HG03460 (cell line): ENCODE data around the gene HIPK3.
A peak's percentile ranks its signal among the peaks of the same experiment; 100 is the strongest.
"Not testable (repeated sequence)": the region's sequence is repeated elsewhere in the genome, so short reads cannot be mapped to it uniquely, and the experiment has no call there.

Source experiments
- ATAC-seq: cut with Tn5 transposase; IDR thresholded peaks from one replicate; pipeline ENCODE4 v1.9.1; 2021; ENCODE audit not compliant: unreplicated experiment

HIPK3 gene

GRCh38 chr11:33347490-33348125 lies 90.4 kb downstream of the HIPK3 start:
- ATAC-seq = no peak

- ATAC-seq = no peak
Measured at GRCh38 chr11:33350287-33350686, 93.1 kb downstream of the HIPK3 start.

GRCh38 chr11:33358150-33358831 lies 101.1 kb downstream of the HIPK3 start:
- ATAC-seq = no peak

- ATAC-seq = no peak
Measured at GRCh38 chr11:33360642-33361041, 103.5 kb downstream of the HIPK3 start.

DNA sequence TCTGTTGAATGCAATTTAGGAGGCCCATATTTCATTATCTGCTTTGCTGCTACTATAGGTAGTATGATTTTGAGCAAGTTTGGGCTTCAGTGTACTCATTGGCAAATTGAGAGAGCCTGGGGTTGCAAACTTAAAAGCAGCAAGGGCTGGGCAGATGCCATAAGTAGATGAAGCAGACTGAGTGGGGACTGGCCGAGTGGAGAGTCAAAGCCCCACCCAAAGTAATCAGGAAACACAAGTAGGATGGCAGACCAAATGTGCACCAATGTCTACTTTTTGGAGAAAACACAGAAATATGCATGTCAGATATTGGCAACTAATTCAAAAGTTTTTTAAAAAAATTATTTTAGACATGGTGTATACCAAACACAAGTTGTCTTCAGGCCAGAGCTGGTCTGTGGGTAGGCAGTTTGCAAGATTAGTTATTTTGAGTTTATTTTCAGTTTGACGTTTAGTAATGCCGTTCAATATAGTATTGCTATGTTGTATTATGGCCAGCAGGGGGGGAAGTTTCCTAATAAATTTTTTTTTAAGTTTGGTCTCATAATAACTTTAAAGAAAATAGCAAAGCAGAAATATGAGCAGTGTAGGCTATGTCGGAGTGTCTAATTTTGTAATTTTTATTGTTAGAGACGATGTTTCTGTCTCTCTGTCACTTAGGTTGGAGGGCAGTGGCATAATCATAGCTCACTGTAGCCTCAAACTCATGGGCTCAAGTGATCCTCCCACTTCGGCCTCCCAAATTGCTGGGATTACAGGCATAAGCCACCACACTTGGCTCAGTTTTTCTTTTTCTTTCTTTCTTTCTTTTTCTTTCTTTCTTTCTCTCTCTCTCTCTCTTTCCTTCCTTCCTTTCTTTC lies 105.1 kb downstream of the HIPK3 start:
- ATAC-seq = no peak

DNA sequence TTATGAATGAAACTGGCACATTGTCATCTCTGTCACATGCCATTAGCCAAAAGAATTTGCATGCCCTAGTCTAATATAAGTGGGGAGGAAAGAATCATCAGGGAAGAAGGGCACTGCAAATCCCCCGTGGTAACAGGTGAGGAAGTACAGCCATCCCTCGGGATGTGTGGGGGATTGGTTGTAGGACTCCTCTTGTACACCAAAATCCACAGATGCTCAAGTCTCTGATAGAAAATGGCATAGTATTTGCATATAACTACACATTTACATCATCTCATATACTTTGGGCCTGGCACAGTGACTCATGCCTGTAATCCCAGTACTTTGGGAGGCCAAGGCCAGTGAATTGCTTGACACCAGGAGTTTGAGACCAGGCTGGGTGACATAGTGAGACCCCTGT lies 109.7 kb downstream of the HIPK3 start:
- no peak for ATAC-seq

DNA sequence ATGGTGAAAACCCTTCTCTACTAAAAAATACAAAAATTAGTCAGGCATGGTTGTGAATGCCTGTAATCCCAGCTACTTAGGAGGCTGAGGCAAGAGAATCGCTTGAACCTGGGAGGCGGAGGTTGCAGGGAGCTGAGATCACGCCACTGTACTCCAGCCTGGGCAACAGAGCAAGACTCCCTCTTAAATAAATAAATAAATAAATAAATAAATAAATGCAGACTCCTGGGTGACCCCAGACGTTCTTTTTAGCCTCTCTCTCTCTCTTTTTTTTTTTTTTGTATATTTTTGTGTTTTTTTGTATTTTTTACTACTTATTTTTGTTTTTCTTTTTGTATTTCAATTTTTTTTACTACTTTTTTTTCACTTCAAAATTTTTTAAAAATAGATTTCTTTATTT lies 111.3 kb downstream of the HIPK3 start:
- ATAC-seq = not testable (repeated sequence)

DNA sequence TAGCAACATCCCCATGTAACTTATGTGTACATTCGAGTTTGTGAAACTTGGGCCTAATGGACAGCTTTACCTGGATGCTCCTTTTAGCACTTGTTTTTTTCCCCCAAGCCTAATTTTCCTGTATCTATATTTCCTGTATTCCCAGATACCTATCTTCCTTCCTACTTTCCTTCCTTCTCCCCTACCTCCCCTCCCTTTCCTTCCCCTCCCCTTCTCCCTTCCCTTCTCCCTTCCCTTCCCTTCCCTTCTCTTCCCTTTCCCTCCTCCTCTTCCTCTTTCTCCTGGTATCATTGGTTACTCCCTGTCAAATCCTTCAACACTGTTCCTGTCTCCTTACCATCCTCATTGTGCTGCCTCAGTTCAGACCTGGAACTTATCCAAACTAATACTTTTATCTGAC lies 111.8 kb downstream of the HIPK3 start:
- no peak for ATAC-seq

- ATAC-seq = no peak
Measured at GRCh38 chr11:33373636-33374035, 116.5 kb downstream of the HIPK3 start.

GRCh38 chr11:33375236-33375635 lies 118.1 kb downstream of the HIPK3 start:
- ATAC-seq = no peak

- ATAC-seq = no peak
Measured at GRCh38 chr11:33375688-33376311, 118.6 kb downstream of the HIPK3 start, which contains the start of gene KIAA1549L. TSS of gene KIAA1549L (plus strand) at chr11:33376108.

DNA sequence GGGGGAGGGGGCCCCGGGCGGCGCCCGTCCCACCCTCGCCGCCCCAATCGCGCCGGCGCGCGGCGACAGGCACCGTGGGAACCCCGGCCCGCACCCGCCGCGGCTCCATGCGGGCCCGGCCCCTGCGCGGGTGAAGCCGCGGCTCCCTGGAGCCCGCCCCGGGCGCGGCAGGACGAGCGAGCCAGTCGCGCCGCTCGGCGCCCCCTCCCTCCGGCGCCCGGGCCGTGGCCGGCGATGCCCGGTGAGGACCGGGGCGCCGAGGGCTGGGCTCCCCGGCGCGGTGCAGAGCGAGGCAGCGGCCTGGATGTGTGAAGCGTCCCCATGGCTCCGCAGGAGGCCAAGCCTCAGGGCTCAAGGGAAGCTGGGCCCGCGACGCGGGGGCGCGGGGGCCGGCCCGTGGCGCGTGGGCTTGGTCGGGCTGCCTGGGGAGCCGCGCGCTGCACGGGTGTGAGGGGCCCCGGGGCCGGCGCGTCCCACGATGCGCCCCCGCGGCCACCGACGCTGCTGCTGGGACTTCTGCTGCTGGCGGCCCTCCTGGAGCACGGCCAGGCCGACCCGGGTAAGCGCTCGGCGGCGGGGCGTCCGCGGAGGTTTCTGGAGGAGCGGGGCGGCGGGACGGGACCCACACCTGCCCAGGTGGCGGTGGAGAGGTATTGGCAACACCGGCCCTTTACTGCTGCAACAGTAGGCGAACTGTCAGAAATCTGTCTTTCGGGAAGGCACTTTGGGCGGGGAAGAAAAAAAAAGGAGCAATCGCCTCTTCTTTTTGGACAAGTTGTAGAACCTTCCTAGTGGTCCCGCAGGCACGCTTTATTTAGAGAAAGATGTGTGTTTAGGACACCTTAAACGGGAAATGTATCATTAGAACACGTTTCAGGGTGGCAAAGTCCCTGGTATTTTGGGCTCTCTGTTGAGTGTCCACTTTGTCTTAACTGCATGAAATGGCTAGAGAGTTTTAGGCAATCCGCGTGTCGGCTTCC lies 119.4 kb downstream of the HIPK3 start:
- ATAC-seq = no peak

GRCh38 chr11:33377412-33378370 lies 120.5 kb downstream of the HIPK3 start:
- no peak for ATAC-seq

GRCh38 chr11:33379947-33380346 lies 122.8 kb downstream of the HIPK3 start:
- ATAC-seq = peak; percentile 56

DNA sequence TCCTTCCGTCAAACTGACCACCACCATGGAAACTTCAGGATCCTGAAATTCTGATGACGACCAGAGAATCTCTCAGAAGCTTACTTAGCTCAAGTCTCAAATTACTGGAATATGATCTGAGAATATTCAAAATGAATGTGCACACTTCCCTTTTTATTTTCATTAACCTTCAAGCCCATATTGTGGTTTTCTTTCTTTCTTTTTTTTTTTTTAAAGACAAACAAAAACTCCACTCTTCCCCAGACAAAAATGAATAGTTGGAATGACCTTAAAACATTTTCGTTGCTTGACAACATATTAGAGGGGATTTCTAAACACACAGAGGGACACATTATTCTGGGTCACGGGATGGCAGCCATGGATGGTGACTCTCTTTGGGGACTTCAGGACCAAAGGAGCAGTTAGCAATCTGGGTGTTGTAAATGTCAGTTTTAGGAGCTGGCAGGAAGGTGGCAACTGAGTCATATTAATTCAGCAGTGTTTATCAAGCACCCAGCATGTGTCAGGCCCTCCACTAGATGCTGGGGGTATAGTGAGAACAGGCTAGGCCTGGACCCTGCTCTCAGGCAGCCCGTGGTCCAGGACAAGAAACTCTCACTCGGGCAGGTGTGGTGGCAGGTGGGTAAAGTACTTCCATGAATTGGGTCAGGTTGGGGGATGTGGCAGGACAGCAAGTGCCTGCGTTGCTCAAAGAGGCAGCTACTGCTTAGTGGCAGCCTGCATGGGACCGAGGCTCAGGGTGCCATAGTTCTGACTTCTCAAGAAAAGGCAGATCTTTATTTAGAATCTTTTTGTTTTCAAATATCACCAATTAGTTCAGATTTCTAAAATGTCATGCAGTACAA lies 126.1 kb downstream of the HIPK3 start:
- no peak for ATAC-seq

- ATAC-seq = no peak
Measured at GRCh38 chr11:33383920-33384209, 126.7 kb downstream of the HIPK3 start.

DNA sequence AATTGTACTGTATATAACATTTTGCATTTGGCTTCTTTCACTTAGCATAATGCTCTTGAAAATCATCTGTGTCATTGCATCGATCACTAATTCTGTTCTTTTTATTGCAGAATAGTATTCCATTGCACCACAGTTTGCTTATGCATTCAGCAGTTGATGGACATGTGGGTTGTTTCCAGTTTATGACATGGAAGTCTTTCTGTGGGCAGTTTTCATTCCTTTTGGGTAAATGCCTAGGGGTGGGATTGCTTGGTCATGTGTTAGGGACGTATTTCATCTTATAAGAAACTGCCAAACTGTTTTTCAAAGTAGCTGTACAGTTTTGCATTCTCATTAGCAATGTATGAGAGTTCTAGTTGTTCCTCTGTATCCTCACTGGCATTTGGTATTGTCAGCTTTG lies 127.0 kb downstream of the HIPK3 start:
- ATAC-seq = no peak

DNA sequence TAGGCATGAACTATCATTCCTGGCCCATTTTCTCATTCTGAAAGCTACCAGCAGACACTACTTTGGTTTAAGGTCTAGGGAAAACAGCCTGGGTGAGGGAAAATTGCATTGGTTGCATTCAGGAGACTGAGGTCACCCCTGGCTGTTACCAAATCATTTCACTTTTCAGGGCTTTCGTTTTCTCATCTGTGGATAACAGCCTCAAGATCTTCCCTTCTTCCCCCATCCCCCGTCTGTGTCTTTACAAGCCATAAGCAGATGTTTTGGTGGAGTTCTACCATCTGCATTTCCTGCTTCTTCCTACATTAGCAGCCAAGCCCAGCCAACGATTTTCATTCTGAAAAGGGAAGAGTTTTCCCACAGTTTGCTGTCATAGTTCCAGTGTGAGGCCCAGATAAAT lies 130.4 kb downstream of the HIPK3 start:
- peak; percentile 36 for ATAC-seq
